ENCODE data around the gene CALML6.

DNA sequence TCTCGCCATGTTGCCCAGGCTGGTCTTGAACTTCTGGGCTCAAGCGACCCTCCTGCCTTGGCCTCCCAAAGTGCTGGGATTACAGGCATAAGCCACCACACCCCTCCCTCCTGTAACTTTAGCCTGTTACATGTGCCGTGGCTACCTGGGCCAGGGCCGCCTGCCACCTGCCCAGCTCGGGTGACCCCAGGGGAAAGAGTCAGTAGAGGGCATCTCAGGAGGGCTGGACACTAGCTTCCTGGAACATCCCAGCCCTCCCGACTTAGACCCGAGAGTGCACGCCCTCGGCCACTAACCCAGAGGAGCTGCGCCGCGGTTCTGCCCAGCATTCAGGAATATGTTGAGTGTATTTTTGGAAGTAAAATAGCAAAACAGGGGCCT, 44.4 kb downstream of the CALML6 start:
- TF ChIP-seq, protein P1, sequence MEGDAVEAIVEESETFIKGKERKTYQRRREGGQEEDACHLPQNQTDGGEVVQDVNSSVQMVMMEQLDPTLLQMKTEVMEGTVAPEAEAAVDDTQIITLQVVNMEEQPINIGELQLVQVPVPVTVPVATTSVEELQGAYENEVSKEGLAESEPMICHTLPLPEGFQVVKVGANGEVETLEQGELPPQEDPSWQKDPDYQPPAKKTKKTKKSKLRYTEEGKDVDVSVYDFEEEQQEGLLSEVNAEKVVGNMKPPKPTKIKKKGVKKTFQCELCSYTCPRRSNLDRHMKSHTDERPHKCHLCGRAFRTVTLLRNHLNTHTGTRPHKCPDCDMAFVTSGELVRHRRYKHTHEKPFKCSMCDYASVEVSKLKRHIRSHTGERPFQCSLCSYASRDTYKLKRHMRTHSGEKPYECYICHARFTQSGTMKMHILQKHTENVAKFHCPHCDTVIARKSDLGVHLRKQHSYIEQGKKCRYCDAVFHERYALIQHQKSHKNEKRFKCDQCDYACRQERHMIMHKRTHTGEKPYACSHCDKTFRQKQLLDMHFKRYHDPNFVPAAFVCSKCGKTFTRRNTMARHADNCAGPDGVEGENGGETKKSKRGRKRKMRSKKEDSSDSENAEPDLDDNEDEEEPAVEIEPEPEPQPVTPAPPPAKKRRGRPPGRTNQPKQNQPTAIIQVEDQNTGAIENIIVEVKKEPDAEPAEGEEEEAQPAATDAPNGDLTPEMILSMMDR (IDR thresholded peaks at IDR 0.05), result no peak
- no peak for TF ChIP-seq EP300 (IDR thresholded peaks at IDR 0.05)
